K562 (cell line): ENCODE data around the gene SLC12A1. TPM values are rescaled to one million over a fixed set of nuclear protein-coding genes. Genes with fewer than 3 reads are reported as not detected.
A peak's percentile ranks its signal among the peaks of the same experiment; 100 is the strongest.

Experiments
- ARHGAP35 ChIP-seq: fragments of 450-650 bp; IDR thresholded peaks from 2 replicates; pipeline ENCODE4 v1.6.1; 2018; ENCODE audit not compliant: partially characterized antibody
- CCNT2 ChIP-seq: IDR thresholded peaks from 2 replicates; pipeline ENCODE4 v1.6.1; 2011; ENCODE audit warnings: borderline replicate concordance, low read depth, mild to moderate bottlenecking, moderate library complexity, mixed read lengths, low read length; ENCODE audit not compliant: insufficient read length; ENCODE audit errors: extremely low read depth
- E2F6 ChIP-seq, 2 experiments: IDR thresholded peaks; 2 replicates each; pipeline ENCODE4 v1.6.1; 2011; ENCODE audit warnings: borderline replicate concordance in 1 of 2, control low read depth in 1 of 2, low read depth in 1 of 2, low read length in 1 of 2, mild to moderate bottlenecking in 1 of 2, mixed read lengths in 1 of 2, moderate library complexity in 1 of 2; ENCODE audit not compliant: insufficient read depth in 1 of 2, insufficient read length in 1 of 2, poor library complexity in 1 of 2, severe bottlenecking in 1 of 2; ENCODE audit errors: extremely low read depth in 1 of 2
- ESRRA ChIP-seq: fragments of 450-650 bp; IDR thresholded peaks from 2 replicates; pipeline ENCODE4 v1.6.1; 2014; ENCODE audit warnings: low read depth, mild to moderate bottlenecking, moderate library complexity, borderline replicate concordance
- FOXJ2 ChIP-seq: fragments of 200-800 bp; sonication (Bioruptor generic); IDR thresholded peaks from 2 replicates; pipeline ENCODE4 v1.6.1; 2016; ENCODE audit warnings: missing genetic modification characterization, missing compliant biosample characterization
- JUN ChIP-seq, 2 experiments: sonication (generic) in 1 of 2; formaldehyde crosslinking in 1 of 2; IDR thresholded peaks; 2 replicates each; pipeline versions ENCODE4 v1.6.1 to v1.8.0; 2012 to 2022; ENCODE audit warnings: borderline replicate concordance in 2 of 2, mild to moderate bottlenecking in 2 of 2, improper control_type of control experiment in 1 of 2, low read depth in 1 of 2, low read length in 1 of 2, missing genetic modification reagents in 1 of 2
- MTF1 ChIP-seq: fragments of 250-450 bp; sonication (Bioruptor Pico); IDR thresholded peaks from 2 replicates; pipeline ENCODE4 v1.9.0; 2021; ENCODE audit warnings: moderate library complexity, mild to moderate bottlenecking, inconsistent platforms, borderline replicate concordance
- NCOA4 ChIP-seq: fragments of 450-650 bp; IDR thresholded peaks from 2 replicates; pipeline ENCODE4 v1.6.1; 2018; ENCODE audit warnings: mild to moderate bottlenecking; ENCODE audit not compliant: partially characterized antibody
- NR2C2 ChIP-seq, 2 experiments: fragments of 200-800 bp in 1 of 2; sonication (Bioruptor generic) in 1 of 2; sonication (generic) in 1 of 2; formaldehyde crosslinking in 1 of 2; IDR thresholded peaks; 2 replicates each; pipeline versions ENCODE4 v1.6.1 to v1.8.0; 2016 to 2022; ENCODE audit warnings: mild to moderate bottlenecking in 1 of 2, missing compliant biosample characterization in 1 of 2, missing genetic modification characterization in 1 of 2, missing genetic modification reagents in 1 of 2
- NUFIP1 ChIP-seq: fragments of 450-650 bp; IDR thresholded peaks from 2 replicates; pipeline ENCODE4 v1.6.1; 2018; ENCODE audit not compliant: partially characterized antibody
- POLR2AphosphoS5 ChIP-seq: IDR thresholded peaks from 2 replicates; pipeline ENCODE4 v1.6.1; 2011; ENCODE audit warnings: mild to moderate bottlenecking, low read depth, low read length, moderate library complexity; ENCODE audit not compliant: control insufficient read depth, insufficient read depth
- PURB ChIP-seq: sonication (generic); formaldehyde crosslinking; IDR thresholded peaks from 2 replicates; pipeline ENCODE4 v1.9.0; 2021; ENCODE audit warnings: low read depth, mild to moderate bottlenecking, missing genetic modification reagents
- RBM22 ChIP-seq: fragments of 200-400 bp; formaldehyde crosslinking; IDR thresholded peaks from 2 replicates; pipeline ENCODE4 v1.6.1; 2018; ENCODE audit warnings: low read length, low read depth; ENCODE audit not compliant: poor library complexity, severe bottlenecking
- SAFB ChIP-seq: fragments of 200-400 bp; formaldehyde crosslinking; IDR thresholded peaks from 2 replicates; pipeline ENCODE4 v1.6.1; 2017; ENCODE audit warnings: low read depth, low read length, borderline replicate concordance
- TAF7 ChIP-seq: fragments of 450-650 bp; IDR thresholded peaks from 2 replicates; pipeline ENCODE4 v1.6.1; 2016; ENCODE audit warnings: missing genetic modification characterization, missing compliant biosample characterization
- ZFPM2 ChIP-seq: fragments of 250-450 bp; sonication (Bioruptor Pico); IDR thresholded peaks from 2 replicates; pipeline ENCODE4 v1.5.1; 2022; ENCODE audit warnings: mild to moderate bottlenecking
- ZNF584 ChIP-seq: fragments of 200-800 bp; sonication (Bioruptor generic); IDR thresholded peaks from 2 replicates; pipeline ENCODE4 v1.6.1; 2016; ENCODE audit warnings: low read depth, mild to moderate bottlenecking, missing genetic modification characterization, missing compliant biosample characterization
- ZNF699 ChIP-seq: fragments of 250-450 bp; sonication (Bioruptor Pico); IDR thresholded peaks from 2 replicates; pipeline ENCODE4 v1.8.0; 2021; ENCODE audit warnings: mild to moderate bottlenecking, moderate library complexity; ENCODE audit not compliant: insufficient replicate concordance
- ZNF764 ChIP-seq: fragments of 250-450 bp; sonication (Bioruptor Pico); IDR thresholded peaks from 2 replicates; pipeline ENCODE4 v1.4.0; 2020; ENCODE audit warnings: low read depth, mild to moderate bottlenecking, moderate library complexity
- polyA plus RNA-seq, 8 experiments: library from polyadenylated mRNA; depleted of rRNA in 4 of 8; stranded (reverse) in 5 of 8; unstranded in 3 of 8; fragments of >200 nt; fragmentation: Nextera tagmentation in 2 of 8; fragmentation: Illumina TruSeq in 1 of 8; extraction: Ambion mirVana in 2 of 8; extraction: Trizol in 1 of 8; gene quantifications; 2 replicates each; pipeline versions ENCODE4 v1.2.1 to v1.2.3, GENCODE V29; 2011 to 2014; ENCODE audit warnings: inconsistent platforms in 1 of 8, missing spikeins in 1 of 8
- total RNA-seq, 7 experiments: library from RNA; depleted of rRNA in 6 of 7; stranded (reverse); fragments of >200 nt in 6 of 7; fragmentation: Illumina TruSeq in 2 of 7; extraction: Trizol in 2 of 7; gene quantifications; 2 replicates each; pipeline versions ENCODE4 v1.2.1 to v1.2.3, GENCODE V29; 2011 to 2021; ENCODE audit warnings: low replicate concordance in 1 of 7

SLC12A1 gene
- total and polyA plus RNA-seq, 9 of the 15 experiments (the other 6 are each of a cell fraction or from before 2014, with no cell fraction given): not detected

DNA sequence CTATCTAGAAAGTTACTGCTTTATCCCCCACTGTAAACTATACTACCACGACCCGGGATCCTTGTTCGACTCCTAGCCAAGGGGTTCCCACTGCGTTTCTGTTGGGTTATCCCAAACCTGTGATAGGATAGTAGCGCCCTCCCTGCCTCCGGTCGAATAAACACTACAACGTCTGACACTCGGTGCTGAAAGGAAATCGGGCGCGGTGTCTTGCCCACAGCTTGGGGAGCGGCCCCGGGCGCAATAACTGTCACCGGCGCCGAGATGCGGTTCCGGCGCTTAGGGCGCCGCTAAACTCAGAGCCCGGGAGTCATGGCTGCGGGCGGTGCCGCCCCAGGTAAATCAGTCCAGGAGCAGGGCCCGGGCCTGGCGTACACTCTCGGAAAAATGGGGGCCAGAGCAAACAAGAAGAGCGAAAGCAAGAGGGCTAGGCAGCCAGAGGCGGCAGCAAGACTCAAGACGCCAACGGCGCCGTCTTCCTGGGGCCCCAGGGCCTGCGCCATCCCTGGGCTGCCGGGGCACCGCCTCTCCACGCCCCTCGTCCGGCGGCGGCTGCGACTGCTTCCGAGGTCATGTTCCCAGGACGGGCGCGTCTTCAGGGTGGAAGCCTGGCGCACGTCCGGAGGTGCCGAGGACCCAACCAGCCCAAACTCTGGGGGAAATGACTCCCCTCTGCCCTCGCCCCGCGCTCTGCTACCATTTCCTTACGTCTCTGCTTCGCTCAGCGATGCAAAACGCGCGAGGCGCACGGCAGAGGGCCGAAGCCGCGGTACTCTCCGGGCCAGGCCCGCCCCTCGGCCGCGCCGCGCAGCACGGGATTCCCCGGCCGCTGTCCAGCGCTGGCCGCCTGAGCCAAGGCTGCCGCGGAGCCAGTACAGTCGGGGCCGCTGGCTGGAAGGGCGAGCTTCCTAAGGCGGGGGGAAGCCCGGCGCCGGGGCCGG lies 125.0 kb downstream of the SLC12A1 start, which contains the start of gene DUT (continued):
- peak; percentile 25 for TF ChIP-seq CCNT2
- TF ChIP-seq ZNF764: no peak
- TF ChIP-seq ZFPM2 (CRISPR knock-in tag): no peak
- 0 out of 2 replicates have a peak, but pooled peaks have one; percentile 32 for TF ChIP-seq POLR2AphosphoS5
- no peak for TF ChIP-seq NUFIP1
- peak; percentile 47 for TF ChIP-seq TAF7 (tag)
- TF ChIP-seq E2F6 (IDR thresholded peaks at IDR 0.05; ENCODE audit: borderline replicate concordance in 1 of 2, extremely low read depth in 1 of 2, insufficient read depth in 1 of 2, insufficient read length in 1 of 2, low read depth in 1 of 2, low read length in 1 of 2, poor library complexity in 1 of 2, severe bottlenecking in 1 of 2): peak in 1 of 2 experiments; percentile 56
- TF ChIP-seq NR2C2 (CRISPR knock-in tag; IDR thresholded peaks at IDR 0.05): peak; percentile 97
- peak; percentile 99 for TF ChIP-seq NR2C2 (tag; IDR thresholded peaks at IDR 0.05)
- no peak for TF ChIP-seq ARHGAP35
- TF ChIP-seq ESRRA: peak; percentile 37; the same call in 1 of the 2 replicates
- no peak for TF ChIP-seq ZNF584 (CRISPR knock-in tag)
- TF ChIP-seq RBM22: peak; percentile 50
- no peak for TF ChIP-seq ZNF699 (CRISPR knock-in tag)
- TF ChIP-seq MTF1: no peak
- no peak for TF ChIP-seq PURB (CRISPR knock-in tag)
- TF ChIP-seq FOXJ2: 0 out of 2 replicates have a peak, but pooled peaks have one; percentile 46
- TF ChIP-seq JUN (IDR thresholded peaks at IDR 0.05; ENCODE audit: borderline replicate concordance, low read depth, low read length): no peak
- no peak for TF ChIP-seq JUN (CRISPR knock-in tag; IDR thresholded peaks at IDR 0.05; ENCODE audit: borderline replicate concordance)
- 0 out of 2 replicates have a peak, but pooled peaks have one; percentile 30 for TF ChIP-seq SAFB
- TF ChIP-seq NCOA4: no peak
